ENCODE data around the gene CYP3A7. TPM values are rescaled to one million over a fixed set of nuclear protein-coding genes. Genes with fewer than 3 reads are reported as not detected.

The CYP3A7 gene
- total and polyA plus RNA-seq, 2 of the 13 experiments (the other 11 are each of a cell fraction or from before 2014, with no cell fraction given), result 5.8 to 6.4 TPM

DNA sequence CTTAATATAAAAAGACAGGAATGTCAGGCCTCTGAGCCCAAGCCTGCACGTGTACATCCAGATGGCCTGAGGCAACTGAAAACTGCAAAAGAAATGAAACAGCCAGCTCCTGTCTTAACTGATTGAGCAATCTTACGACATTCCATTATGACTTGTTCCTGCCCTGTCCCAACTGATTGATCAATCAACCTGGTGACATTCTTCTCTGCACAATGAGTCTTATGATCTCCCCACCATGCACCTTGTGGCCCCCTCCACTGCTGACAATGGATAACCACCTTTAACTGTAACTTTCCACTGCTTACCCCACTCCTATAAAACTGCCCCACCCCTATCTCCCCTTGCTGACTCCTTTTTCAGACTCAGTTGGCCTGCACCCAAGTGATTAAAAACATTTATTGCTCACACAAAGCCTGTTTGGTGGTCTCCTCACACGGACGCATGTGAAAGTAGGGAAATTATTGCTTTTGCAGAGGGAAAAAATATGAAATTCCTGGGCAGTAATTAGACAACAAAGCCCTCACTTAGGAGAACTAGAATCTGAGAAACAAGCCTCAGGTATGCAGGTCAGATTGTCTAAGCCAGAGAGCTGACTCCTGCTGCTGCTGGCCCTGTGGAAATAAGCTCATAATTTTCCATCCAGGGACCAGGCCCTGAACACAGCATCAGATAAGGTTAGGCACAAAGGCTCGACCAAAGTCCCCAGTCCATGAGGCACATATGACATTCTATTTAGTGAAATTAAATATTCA is 5.3 kb downstream of the CYP3A7 start (continued):
- 0 out of 2 replicates have a peak, but pooled peaks have one; percentile 32 for TF ChIP-seq ZMYM4 (CRISPR knock-in tag; IDR thresholded peaks at IDR 0.05)
- no peak for TF ChIP-seq ZBTB39 (CRISPR knock-in tag; IDR thresholded peaks at IDR 0.05)
- no peak for TF ChIP-seq RNF219 (CRISPR knock-in tag; IDR thresholded peaks at IDR 0.05)
- peak; percentile 85; the same call in 1 of the 2 replicates for TF ChIP-seq HOXD1 (CRISPR knock-in tag; IDR thresholded peaks at IDR 0.05)
- TF ChIP-seq ZFP36 (IDR thresholded peaks at IDR 0.05; ENCODE audit: borderline replicate concordance, low read depth, low read length, partially characterized antibody), result no peak
- TF ChIP-seq, protein P1, sequence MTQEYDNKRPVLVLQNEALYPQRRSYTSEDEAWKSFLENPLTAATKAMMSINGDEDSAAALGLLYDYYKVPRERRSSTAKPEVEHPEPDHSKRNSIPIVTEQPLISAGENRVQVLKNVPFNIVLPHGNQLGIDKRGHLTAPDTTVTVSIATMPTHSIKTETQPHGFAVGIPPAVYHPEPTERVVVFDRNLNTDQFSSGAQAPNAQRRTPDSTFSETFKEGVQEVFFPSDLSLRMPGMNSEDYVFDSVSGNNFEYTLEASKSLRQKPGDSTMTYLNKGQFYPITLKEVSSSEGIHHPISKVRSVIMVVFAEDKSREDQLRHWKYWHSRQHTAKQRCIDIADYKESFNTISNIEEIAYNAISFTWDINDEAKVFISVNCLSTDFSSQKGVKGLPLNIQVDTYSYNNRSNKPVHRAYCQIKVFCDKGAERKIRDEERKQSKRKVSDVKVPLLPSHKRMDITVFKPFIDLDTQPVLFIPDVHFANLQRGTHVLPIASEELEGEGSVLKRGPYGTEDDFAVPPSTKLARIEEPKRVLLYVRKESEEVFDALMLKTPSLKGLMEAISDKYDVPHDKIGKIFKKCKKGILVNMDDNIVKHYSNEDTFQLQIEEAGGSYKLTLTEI (CRISPR knock-in tag; conservative IDR thresholded peaks at IDR 0.05), result no peak
- TF ChIP-seq, protein P2, sequence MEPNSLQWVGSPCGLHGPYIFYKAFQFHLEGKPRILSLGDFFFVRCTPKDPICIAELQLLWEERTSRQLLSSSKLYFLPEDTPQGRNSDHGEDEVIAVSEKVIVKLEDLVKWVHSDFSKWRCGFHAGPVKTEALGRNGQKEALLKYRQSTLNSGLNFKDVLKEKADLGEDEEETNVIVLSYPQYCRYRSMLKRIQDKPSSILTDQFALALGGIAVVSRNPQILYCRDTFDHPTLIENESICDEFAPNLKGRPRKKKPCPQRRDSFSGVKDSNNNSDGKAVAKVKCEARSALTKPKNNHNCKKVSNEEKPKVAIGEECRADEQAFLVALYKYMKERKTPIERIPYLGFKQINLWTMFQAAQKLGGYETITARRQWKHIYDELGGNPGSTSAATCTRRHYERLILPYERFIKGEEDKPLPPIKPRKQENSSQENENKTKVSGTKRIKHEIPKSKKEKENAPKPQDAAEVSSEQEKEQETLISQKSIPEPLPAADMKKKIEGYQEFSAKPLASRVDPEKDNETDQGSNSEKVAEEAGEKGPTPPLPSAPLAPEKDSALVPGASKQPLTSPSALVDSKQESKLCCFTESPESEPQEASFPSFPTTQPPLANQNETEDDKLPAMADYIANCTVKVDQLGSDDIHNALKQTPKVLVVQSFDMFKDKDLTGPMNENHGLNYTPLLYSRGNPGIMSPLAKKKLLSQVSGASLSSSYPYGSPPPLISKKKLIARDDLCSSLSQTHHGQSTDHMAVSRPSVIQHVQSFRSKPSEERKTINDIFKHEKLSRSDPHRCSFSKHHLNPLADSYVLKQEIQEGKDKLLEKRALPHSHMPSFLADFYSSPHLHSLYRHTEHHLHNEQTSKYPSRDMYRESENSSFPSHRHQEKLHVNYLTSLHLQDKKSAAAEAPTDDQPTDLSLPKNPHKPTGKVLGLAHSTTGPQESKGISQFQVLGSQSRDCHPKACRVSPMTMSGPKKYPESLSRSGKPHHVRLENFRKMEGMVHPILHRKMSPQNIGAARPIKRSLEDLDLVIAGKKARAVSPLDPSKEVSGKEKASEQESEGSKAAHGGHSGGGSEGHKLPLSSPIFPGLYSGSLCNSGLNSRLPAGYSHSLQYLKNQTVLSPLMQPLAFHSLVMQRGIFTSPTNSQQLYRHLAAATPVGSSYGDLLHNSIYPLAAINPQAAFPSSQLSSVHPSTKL (CRISPR knock-in tag; IDR thresholded peaks at IDR 0.05), result peak; percentile 63
- TF ChIP-seq ZBTB3 (CRISPR knock-in tag; IDR thresholded peaks at IDR 0.05; ENCODE audit: borderline replicate concordance, low read depth), result no peak
- peak; percentile 60; the same call in 1 of the 2 replicates for TF ChIP-seq SIX4 (CRISPR knock-in tag; IDR thresholded peaks at IDR 0.05)
- no peak for TF ChIP-seq ELF3 (CRISPR knock-in tag; IDR thresholded peaks at IDR 0.05)
- TF ChIP-seq ZNF83 (CRISPR knock-in tag; IDR thresholded peaks at IDR 0.05; ENCODE audit: borderline replicate concordance), result no peak
- TF ChIP-seq, protein P3, sequence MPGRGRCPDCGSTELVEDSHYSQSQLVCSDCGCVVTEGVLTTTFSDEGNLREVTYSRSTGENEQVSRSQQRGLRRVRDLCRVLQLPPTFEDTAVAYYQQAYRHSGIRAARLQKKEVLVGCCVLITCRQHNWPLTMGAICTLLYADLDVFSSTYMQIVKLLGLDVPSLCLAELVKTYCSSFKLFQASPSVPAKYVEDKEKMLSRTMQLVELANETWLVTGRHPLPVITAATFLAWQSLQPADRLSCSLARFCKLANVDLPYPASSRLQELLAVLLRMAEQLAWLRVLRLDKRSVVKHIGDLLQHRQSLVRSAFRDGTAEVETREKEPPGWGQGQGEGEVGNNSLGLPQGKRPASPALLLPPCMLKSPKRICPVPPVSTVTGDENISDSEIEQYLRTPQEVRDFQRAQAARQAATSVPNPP (CRISPR knock-in tag; IDR thresholded peaks at IDR 0.05), result no peak
- 0 out of 2 replicates have a peak, but pooled peaks have one; percentile 23 for TF ChIP-seq RARA (CRISPR knock-in tag; IDR thresholded peaks at IDR 0.05)
- TF ChIP-seq POLR2AphosphoS5 (IDR thresholded peaks at IDR 0.05; ENCODE audit: low read depth, low read length), result no peak
- no peak for TF ChIP-seq MAF1 (CRISPR knock-in tag; IDR thresholded peaks at IDR 0.05; ENCODE audit: borderline replicate concordance)
- no peak for TF ChIP-seq SNRNP70 (IDR thresholded peaks at IDR 0.05; ENCODE audit: low read depth, low read length)
- peak; percentile 63 for TF ChIP-seq FOXA3 (CRISPR knock-in tag; IDR thresholded peaks at IDR 0.05)
- peak; percentile 41; the same call in 1 of the 2 replicates for TF ChIP-seq HDAC2 (CRISPR knock-in tag; IDR thresholded peaks at IDR 0.05)
